Hematopoietic multipotent progenitor cell (in vitro differentiated cells): ENCODE measurements around the gene ACVR1B. TPM values are rescaled to one million over a fixed set of nuclear protein-coding genes. Genes with fewer than 3 reads are reported as not detected.

Source experiments
- DNase-seq, 3 donors: peaks; one replicate each; pipeline ENCODE4 v3.0.0-alpha.2; 2011 to 2015; ENCODE audit warnings: low read depth in 2 of 3, low spot score in 2 of 3
- total RNA-seq: library from RNA; depleted of rRNA; stranded (reverse); fragments of >200 nt; gene quantifications from one replicate; pipeline ENCODE4 v1.2.3, GENCODE V29; 2012

ACVR1B gene
- total RNA-seq, 1 donor: 11.8 TPM

GRCh38 chr12:51917041-51917590 is 34.4 kb upstream of the ACVR1B start:
- DNase-seq: no peak

- peak in 1 of 3 donors; percentile 37 for DNase-seq
Observed at GRCh38 chr12:51917746-51918453, 33.6 kb upstream of the ACVR1B start.

GRCh38 chr12:51920046-51920445 is 31.5 kb upstream of the ACVR1B start:
- DNase-seq: no peak

GRCh38 chr12:51921017-51921725 is 30.3 kb upstream of the ACVR1B start:
- no peak for DNase-seq

GRCh38 chr12:51922146-51922545 is 29.4 kb upstream of the ACVR1B start:
- DNase-seq: no peak

- no peak for DNase-seq
Observed at GRCh38 chr12:51922762-51923505, 28.6 kb upstream of the ACVR1B start.

GRCh38 chr12:51923506-51924365 is 27.8 kb upstream of the ACVR1B start:
- DNase-seq: peak; percentile 24 to 40 (median 38)

GRCh38 chr12:51924551-51925319 is 26.8 kb upstream of the ACVR1B start:
- DNase-seq: no peak

GRCh38 chr12:51925346-51926063 is 26.0 kb upstream of the ACVR1B start:
- no peak for DNase-seq

GRCh38 chr12:51926064-51926632 is 25.4 kb upstream of the ACVR1B start:
- DNase-seq: peak in 2 of 3 donors; percentile 50

GRCh38 chr12:51926718-51927117 is 24.8 kb upstream of the ACVR1B start:
- DNase-seq: peak in 2 of 3 donors; percentile 49 to 76

GRCh38 chr12:51932218-51933076 is 19.1 kb upstream of the ACVR1B start:
- no peak for DNase-seq

- DNase-seq: no peak
Observed at GRCh38 chr12:51934080-51934479, 17.4 kb upstream of the ACVR1B start.

- no peak for DNase-seq
Observed at GRCh38 chr12:51937926-51938325, 13.6 kb upstream of the ACVR1B start.

GRCh38 chr12:51938726-51939125 is 12.8 kb upstream of the ACVR1B start:
- DNase-seq: no peak

- no peak for DNase-seq
Observed at GRCh38 chr12:51941011-51941581, 10.4 kb upstream of the ACVR1B start.

GRCh38 chr12:51941604-51942003 is 9.9 kb upstream of the ACVR1B start:
- DNase-seq: no peak
